Adipocyte (in vitro differentiated cells): ENCODE results near the gene PUM2.

Experiments used
- DNase-seq: peaks from one replicate; pipeline ENCODE4 v3.0.0-alpha.2; 2015; ENCODE audit warnings: low read depth
- H3K27me3 ChIP-seq: replicated peaks from 2 replicates; pipeline ENCODE4 v1.7.0; 2013; ENCODE audit warnings: mild to moderate bottlenecking, low read length, moderate library complexity; ENCODE audit not compliant: control insufficient read depth, insufficient read depth
- H3K36me3 ChIP-seq: 2 replicates; pipeline ENCODE4 v1.7.0; 2013; ENCODE audit warnings: low read length, mild to moderate bottlenecking, moderate library complexity; ENCODE audit not compliant: control insufficient read depth, insufficient read depth, severe bottlenecking
- H3K4me1 ChIP-seq: 2 replicates; pipeline ENCODE4 v1.7.0; 2013; ENCODE audit warnings: mild to moderate bottlenecking, low read length, moderate library complexity; ENCODE audit not compliant: control insufficient read depth, insufficient read depth
- H3K4me3 ChIP-seq: 2 replicates; pipeline ENCODE4 v1.7.0; 2013; ENCODE audit warnings: mild to moderate bottlenecking, low read length, moderate library complexity
- H3K9ac ChIP-seq: 2 replicates; pipeline ENCODE4 v1.7.0; 2013; ENCODE audit warnings: mild to moderate bottlenecking, low read length, moderate library complexity
- H3K9me3 ChIP-seq: 2 replicates; pipeline ENCODE4 v1.7.0; 2013; ENCODE audit warnings: mild to moderate bottlenecking, low read length, moderate library complexity; ENCODE audit not compliant: control insufficient read depth

The PUM2 gene, protein sequence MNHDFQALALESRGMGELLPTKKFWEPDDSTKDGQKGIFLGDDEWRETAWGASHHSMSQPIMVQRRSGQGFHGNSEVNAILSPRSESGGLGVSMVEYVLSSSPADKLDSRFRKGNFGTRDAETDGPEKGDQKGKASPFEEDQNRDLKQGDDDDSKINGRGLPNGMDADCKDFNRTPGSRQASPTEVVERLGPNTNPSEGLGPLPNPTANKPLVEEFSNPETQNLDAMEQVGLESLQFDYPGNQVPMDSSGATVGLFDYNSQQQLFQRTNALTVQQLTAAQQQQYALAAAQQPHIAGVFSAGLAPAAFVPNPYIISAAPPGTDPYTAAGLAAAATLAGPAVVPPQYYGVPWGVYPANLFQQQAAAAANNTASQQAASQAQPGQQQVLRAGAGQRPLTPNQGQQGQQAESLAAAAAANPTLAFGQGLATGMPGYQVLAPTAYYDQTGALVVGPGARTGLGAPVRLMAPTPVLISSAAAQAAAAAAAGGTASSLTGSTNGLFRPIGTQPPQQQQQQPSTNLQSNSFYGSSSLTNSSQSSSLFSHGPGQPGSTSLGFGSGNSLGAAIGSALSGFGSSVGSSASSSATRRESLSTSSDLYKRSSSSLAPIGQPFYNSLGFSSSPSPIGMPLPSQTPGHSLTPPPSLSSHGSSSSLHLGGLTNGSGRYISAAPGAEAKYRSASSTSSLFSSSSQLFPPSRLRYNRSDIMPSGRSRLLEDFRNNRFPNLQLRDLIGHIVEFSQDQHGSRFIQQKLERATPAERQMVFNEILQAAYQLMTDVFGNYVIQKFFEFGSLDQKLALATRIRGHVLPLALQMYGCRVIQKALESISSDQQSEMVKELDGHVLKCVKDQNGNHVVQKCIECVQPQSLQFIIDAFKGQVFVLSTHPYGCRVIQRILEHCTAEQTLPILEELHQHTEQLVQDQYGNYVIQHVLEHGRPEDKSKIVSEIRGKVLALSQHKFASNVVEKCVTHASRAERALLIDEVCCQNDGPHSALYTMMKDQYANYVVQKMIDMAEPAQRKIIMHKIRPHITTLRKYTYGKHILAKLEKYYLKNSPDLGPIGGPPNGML

DNA sequence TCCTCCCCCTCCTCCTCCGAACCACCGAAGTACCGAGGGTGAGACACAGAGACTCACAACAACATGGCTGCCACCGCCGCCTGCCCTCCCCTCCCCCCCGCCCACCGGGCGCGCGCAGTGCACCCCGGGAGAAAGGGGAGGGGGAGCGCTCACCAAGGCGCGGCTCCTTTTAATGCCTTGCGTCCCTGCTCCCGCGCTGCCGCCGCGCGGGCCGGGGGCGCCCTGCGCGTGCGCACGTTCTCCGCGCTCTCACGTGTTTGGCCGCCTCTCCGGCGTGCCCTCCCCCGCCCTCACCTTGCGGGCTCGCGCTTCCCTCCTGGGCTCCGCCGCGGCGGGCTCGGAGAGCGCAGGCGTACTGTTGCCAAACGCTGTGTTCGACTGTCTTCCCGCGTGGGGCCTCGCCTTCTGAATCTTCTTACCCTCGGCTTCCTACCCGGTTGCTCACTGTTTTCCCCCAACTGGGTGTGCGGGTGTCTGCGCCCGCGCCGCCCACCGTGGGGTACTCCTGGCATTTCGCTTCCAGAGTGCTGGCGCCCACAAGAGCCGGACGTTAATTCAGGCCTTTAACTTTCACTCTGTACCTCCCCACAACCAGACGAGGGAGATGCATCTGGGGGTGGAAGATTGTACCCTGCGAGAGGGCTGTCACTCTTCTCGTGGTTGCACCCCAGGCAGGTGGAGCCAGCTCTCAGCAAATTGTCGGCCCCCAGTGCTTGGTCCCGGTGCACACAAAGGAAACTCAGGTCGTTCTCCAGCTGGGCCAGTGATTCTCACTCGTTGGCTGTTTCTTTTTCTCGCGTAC, at the start of gene PUM2:
PUM2 (minus strand) TSS at position 92 of the 802 bp plus-strand sequence. CDS start 23,484 bp downstream, outside the sequence.
- Histone ChIP-seq H3K9ac (peak within 1 kb of the TSS; percentile 93), H3K4me1 (peaks cover 32% of the 10 kb centered on the region), H3K27me3 (no peaks in the 10 kb centered on the region), H3K36me3 (no peaks in the 10 kb centered on the region), H3K4me3 (peak within 1 kb of the TSS; percentile 96), H3K9me3 (no peaks in the 10 kb centered on the region)
- DNase-seq, result peak; percentile 97

DNA sequence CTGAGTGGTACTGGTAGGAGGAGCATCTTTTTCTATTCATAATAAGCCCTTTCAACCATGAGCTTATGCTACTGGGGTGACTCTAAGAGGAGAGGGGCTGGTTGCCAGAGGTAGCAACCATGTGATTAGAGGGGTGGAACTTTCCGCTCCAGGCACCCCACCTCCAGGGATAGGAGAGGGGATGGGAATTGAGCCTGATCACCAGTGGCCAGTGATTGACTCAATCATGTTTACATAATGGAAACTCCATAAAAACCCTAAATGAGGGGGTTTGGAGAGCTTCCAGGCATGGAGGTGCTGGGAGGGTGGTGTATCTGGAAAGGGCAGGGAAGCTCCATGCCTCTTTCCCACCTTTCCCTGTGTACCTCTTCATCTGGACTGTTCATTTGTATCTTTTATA, 49.7 kb upstream of the PUM2 start:
- H3K36me3 ChIP-seq, result no peaks in the 10 kb centered on the region
- peak overlapping the region; percentile 30 for H3K9ac ChIP-seq
- no peak overlapping the region for H3K4me3 ChIP-seq
- no peaks in the 10 kb centered on the region for H3K27me3 ChIP-seq
- DNase-seq, result no peak
- peaks cover 31% of the 10 kb centered on the region for H3K4me1 ChIP-seq
- H3K9me3 ChIP-seq, result no peaks in the 10 kb centered on the region

DNA sequence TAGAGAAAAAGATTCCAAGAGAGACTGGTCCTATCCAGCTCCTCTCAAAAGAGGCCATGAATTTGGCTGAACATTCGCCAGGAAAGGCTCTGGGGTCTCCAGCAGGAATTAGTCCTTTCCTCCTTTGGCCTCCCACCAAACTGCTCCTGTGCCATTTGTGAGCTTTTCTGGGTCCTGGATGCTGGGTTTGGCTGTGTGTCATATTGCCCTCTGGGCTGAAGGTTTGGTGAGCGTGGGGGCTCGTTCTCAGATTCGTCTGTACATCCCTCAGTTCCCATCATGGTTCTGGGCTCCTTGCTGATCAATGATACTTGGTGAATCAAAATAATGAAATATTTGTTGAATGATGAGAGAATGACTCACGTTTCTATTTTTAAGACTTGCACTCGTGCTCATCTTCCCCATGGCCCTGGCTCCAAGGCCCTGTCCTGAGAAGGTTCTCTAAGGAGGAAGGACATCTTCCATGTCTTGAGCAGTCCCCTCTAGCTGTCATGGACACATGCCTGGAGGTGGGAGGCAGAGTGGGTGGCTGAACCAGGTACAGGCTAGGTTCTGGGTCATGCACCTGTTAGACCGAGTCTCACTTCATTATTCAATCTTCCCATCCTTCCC, 48.4 kb upstream of the PUM2 start:
- H3K9me3 ChIP-seq, result no peaks in the 10 kb centered on the region
- H3K27me3 ChIP-seq, result peaks cover 3% of the 10 kb centered on the region
- no peak for DNase-seq
- H3K4me1 ChIP-seq, result peaks cover 31% of the 10 kb centered on the region
- no peak overlapping the region for H3K4me3 ChIP-seq
- no peaks in the 10 kb centered on the region for H3K36me3 ChIP-seq
- H3K9ac ChIP-seq, result no peak overlapping the region

DNA sequence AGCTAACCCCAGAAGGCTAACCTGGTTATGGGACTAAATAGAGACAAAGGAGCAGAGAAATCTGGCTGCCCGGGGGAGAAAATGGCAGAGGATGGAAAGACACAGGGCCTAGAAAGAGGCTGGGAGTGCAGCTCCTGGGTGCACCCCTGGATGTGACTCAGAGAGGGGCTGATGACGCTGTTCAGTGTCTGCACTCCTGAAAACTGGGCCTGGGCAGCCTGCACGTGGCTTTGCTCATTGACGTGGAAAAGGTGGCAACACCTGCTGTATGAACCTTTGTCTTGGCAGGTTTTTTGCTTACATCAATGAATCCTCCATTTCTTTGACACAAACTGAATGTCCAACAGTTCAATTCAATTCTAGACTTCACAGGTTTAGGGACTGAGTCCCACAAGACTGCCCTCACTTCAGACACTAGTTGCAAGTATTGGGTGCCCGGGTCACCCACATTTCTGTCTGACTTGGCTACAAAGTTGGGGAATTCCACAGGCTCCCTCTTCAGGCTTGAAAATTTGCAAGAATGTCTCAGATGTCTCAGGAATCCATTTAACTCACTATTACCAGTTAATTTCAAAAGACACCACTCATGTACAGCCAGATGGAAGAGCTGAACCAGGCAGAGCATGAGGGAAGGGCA, 47.3 kb upstream of the PUM2 start:
- no peaks in the 10 kb centered on the region for H3K9me3 ChIP-seq
- no peak overlapping the region for H3K4me3 ChIP-seq
- H3K9ac ChIP-seq, result no peak overlapping the region
- peaks cover 31% of the 10 kb centered on the region for H3K4me1 ChIP-seq
- H3K27me3 ChIP-seq, result peaks cover 3% of the 10 kb centered on the region
- no peaks in the 10 kb centered on the region for H3K36me3 ChIP-seq
- no peak for DNase-seq

DNA sequence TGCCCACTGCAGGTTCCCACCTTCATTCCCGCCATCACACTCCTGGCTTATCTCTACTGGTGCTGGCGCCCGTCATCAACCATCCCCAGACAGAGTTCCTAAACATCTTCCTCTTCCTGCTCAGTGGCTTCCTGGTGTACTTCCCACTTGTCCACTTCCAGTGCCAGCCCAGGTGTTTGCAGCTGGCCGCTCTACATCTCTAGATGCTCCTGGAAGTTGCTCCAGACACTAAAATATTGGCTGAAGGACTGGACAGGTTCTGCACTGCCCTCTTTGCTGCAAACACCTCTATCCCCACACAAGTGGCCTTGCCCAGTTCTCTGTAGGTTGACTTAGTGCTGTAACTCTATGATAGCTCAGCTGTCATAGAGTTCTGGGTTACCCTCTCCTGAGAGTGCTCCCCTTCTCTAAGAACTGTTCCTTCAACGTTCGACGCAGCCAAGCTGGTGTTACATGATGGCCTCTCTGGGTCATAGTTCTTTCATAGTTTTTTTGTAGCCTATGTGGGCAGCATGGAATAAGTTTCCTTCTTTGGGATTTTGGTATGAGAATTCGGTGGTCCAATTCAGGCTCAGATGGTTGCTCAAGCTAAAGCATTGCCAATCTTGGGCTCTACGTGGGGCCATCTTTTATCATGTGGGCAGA, 45.8 kb upstream of the PUM2 start:
- Histone ChIP-seq H3K9ac (no peak overlapping the region), H3K27me3 (peaks cover 10% of the 10 kb centered on the region), H3K4me1 (peaks cover 30% of the 10 kb centered on the region), H3K9me3 (no peaks in the 10 kb centered on the region), H3K4me3 (no peak overlapping the region), H3K36me3 (no peaks in the 10 kb centered on the region)
- no peak for DNase-seq

DNA sequence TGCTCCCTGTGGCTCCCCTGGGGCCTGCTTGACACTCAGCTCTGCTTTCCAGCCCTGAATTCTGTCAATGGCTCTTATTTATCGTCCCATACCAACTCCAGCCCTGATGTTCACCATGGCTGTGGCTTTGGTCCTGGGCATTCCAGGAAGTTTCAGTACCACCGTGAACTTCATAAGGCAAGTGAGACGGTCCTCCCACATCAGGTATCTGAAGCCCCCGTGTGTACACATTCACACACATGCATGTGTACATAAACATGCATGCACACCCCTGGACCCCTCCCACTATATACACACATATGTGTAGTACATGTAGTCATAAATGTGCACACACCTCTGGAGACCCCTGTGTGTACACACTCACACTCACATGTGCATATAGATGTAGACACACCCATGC, 43.3 kb upstream of the PUM2 start:
- DNase-seq, result no peak
- peaks cover 5% of the 10 kb centered on the region for H3K4me1 ChIP-seq
- no peak overlapping the region for H3K9ac ChIP-seq
- H3K27me3 ChIP-seq, result peaks cover 23% of the 10 kb centered on the region
- no peaks in the 10 kb centered on the region for H3K36me3 ChIP-seq
- H3K4me3 ChIP-seq, result no peak overlapping the region
- no peaks in the 10 kb centered on the region for H3K9me3 ChIP-seq

GRCh38 chr2:20391951-20392699, 41.5 kb upstream of the PUM2 start:
- Histone ChIP-seq H3K9ac (no peak overlapping the region), H3K4me1 (no peaks in the 10 kb centered on the region), H3K36me3 (no peaks in the 10 kb centered on the region), H3K27me3 (peaks cover 23% of the 10 kb centered on the region), H3K4me3 (no peak overlapping the region), H3K9me3 (no peaks in the 10 kb centered on the region)
- DNase-seq, result no peak

DNA sequence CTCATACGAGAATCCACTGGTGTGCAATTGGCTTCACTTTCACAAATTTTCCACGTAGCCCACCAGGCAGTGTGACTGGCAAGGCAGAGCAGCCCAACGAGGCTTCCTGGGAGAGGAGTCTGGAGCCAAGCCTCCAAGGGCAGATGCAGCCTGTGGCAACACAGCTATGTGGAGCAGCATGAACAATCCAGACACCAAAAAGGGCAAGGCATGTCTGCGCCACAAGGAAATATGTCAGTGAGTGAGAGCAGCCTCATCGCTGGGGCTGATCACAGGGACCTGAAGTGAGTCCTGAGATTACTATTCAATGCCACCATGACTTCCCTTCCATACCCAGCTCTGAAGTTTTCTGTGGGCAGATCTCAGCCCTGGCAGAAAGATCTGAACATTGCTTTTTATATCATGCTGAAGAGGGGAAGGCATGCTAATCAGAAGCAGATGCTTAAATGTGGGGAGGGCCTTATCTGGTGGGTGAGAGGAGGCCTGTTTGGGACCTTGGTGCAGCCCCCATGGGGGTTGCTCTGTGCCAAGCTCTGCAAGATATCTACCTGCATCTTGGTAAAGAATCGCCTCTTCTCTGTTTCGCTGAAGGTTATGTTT, 40.0 kb upstream of the PUM2 start:
- Histone ChIP-seq H3K9ac (no peak overlapping the region), H3K4me3 (no peak overlapping the region), H3K27me3 (peaks cover 23% of the 10 kb centered on the region), H3K9me3 (no peaks in the 10 kb centered on the region), H3K36me3 (no peaks in the 10 kb centered on the region), H3K4me1 (peaks cover 9% of the 10 kb centered on the region)
- peak; percentile 12 for DNase-seq

DNA sequence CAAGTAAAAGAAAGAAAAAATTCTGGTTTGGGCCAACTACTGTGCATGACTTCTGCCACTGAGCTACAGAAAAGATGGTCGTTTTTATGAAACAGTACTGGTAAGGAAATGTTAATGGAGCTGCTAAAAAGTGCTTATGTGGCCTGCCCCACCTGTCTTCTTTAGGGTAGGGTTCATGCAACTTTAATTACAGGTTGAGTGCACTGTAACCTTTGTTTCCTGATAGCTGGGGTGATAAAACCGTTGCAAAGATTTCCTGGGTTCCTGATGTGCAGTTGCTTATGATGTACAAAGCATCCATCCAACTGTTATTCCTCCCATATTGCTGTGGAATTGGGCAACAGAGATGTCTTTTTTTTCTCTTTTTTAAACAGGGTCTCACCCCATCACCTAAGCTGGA, 34.3 kb upstream of the PUM2 start:
- peaks cover 24% of the 10 kb centered on the region for H3K4me1 ChIP-seq
- no peak for DNase-seq
- no peaks in the 10 kb centered on the region for H3K36me3 ChIP-seq
- H3K9ac ChIP-seq, result no peak overlapping the region
- H3K4me3 ChIP-seq, result no peak overlapping the region
- no peaks in the 10 kb centered on the region for H3K9me3 ChIP-seq
- H3K27me3 ChIP-seq, result peaks cover 4% of the 10 kb centered on the region
